A549 (cell line): ENCODE measurements around the gene OR4M1. TPM values are rescaled to one million over a fixed set of nuclear protein-coding genes. Genes with fewer than 3 reads are reported as not detected.
"Not testable (repeated sequence)": the region's sequence is repeated elsewhere in the genome, so short reads cannot be mapped to it uniquely, and the experiment has no call there.

ENCODE experiments used
- ATAC-seq, 2 experiments: fragments of 200-7000 bp in 1 of 2; fragments of >200 bp in 1 of 2; cut with Nextera tagmentation in 1 of 2; cut with Tn5 transposase in 1 of 2; 3 replicates each; pipeline versions ENCODE4 v1.8.0 to v1.9.1; 2018 to 2020; ENCODE audit warnings: mild to moderate bottlenecking in 1 of 2, moderate library complexity in 1 of 2
- CTCF ChIA-PET: fragments of 300-600 bp; sonication (Branson Sonifier 250); formaldehyde crosslinking; extraction: SDS; loops from one replicate; lab custom pipeline; 2021; ENCODE audit warnings: antibody characterized with exemption, inconsistent platforms; lab: Yijun Ruan, JAX
- POLR2A ChIA-PET: fragments of 350-600 bp; formaldehyde crosslinking; extraction: SDS; loops from one replicate; lab custom pipeline; 2021; ENCODE audit warnings: antibody characterized with exemption, inconsistent platforms; lab: Yijun Ruan, JAX
- DNase-seq, 2 experiments: peaks; one replicate each; pipeline versions ENCODE4 v3.0.0 to v3.0.0-alpha.2; 2011 to 2016; ENCODE audit warnings: low read depth in 1 of 2, low spot score in 1 of 2
- FAIRE-seq: peaks from 2 replicates; lab custom pipeline; 2011; peaks lifted over from hg19 to GRCh38; lab: Jason Lieb, UNC
- H3K27ac ChIP-seq, 2 experiments: fragments of >200 bp; sonication (Bioruptor Twin); formaldehyde crosslinking; 3 replicates each; pipeline ENCODE4 v1.5.1; 2016 to 2017
- H3K4me1 ChIP-seq: fragments of >200 bp; sonication (Bioruptor Twin); formaldehyde crosslinking; 3 replicates; pipeline ENCODE4 v1.6.1; 2016
- H3K4me2 ChIP-seq: fragments of >200 bp; sonication (Bioruptor Twin); formaldehyde crosslinking; 3 replicates; pipeline ENCODE4 v1.6.1; 2016
- H3K4me3 ChIP-seq: fragments of >200 bp; sonication (Bioruptor Twin); formaldehyde crosslinking; 3 replicates; pipeline ENCODE4 v1.5.1; 2016
- H3K9me3 ChIP-seq: fragments of >200 bp; sonication (Bioruptor Twin); formaldehyde crosslinking; 3 replicates; pipeline ENCODE4 v1.6.1; 2016
- BHLHE40 ChIP-seq: IDR thresholded peaks from 2 replicates; pipeline ENCODE4 v1.6.1; 2012; ENCODE audit warnings: low read depth, low read length, inconsistent platforms
- CBX2 ChIP-seq: fragments of 200-600 bp; sonication (generic); IDR thresholded peaks from 2 replicates; pipeline ENCODE4 v1.6.1; 2016; ENCODE audit warnings: low read depth, mild to moderate bottlenecking, borderline replicate concordance
- E2F6 ChIP-seq: IDR thresholded peaks from 2 replicates; pipeline ENCODE4 v1.6.1; 2012; ENCODE audit warnings: low read depth, borderline replicate concordance
- EHMT2 ChIP-seq: fragments of 200-600 bp; sonication (generic); IDR thresholded peaks from 2 replicates; pipeline ENCODE4 v1.6.1; 2016; ENCODE audit warnings: antibody characterized with exemption, low read depth, mild to moderate bottlenecking, moderate library complexity
- ELK1 ChIP-seq: fragments of 150-350 bp; IDR thresholded peaks from 2 replicates; pipeline ENCODE4 v1.6.1; 2014; ENCODE audit warnings: low read depth, mild to moderate bottlenecking, low read length
- FOSL2 ChIP-seq, 2 experiments: fragments of 450-650 bp in 1 of 2; fragments of >200 bp in 1 of 2; sonication (Bioruptor Twin) in 1 of 2; formaldehyde crosslinking; IDR thresholded peaks; 2 replicates each; pipeline versions ENCODE4 v1.5.0 to v1.6.1; 2016 to 2020; ENCODE audit warnings: mild to moderate bottlenecking in 1 of 2, moderate library complexity in 1 of 2
- HMGXB4 ChIP-seq: fragments of 250-450 bp; sonication (Bioruptor Pico); IDR thresholded peaks from 2 replicates; pipeline ENCODE4 v1.5.0; 2021; ENCODE audit warnings: mild to moderate bottlenecking, moderate library complexity, borderline replicate concordance
- HOXB13 ChIP-seq: fragments of 250-450 bp; sonication (Bioruptor Pico); IDR thresholded peaks from 2 replicates; pipeline ENCODE4 v1.5.0; 2020; ENCODE audit warnings: low read depth, mild to moderate bottlenecking, moderate library complexity
- KDM5A ChIP-seq: fragments of 200-600 bp; sonication (generic); IDR thresholded peaks from 2 replicates; pipeline ENCODE4 v1.6.1; 2016; ENCODE audit warnings: antibody characterized with exemption, mild to moderate bottlenecking
- MAFK ChIP-seq: fragments of 450-650 bp; IDR thresholded peaks from 2 replicates; pipeline ENCODE4 v1.6.1; 2014; ENCODE audit not compliant: partially characterized antibody
- MAX ChIP-seq: IDR thresholded peaks from 2 replicates; pipeline ENCODE4 v1.6.1; 2012
- MYC ChIP-seq: IDR thresholded peaks from 2 replicates; pipeline ENCODE4 v1.6.1; 2012; ENCODE audit warnings: mild to moderate bottlenecking, inconsistent platforms, low read length, improper control_type of control experiment, borderline replicate concordance
- NPAS2 ChIP-seq: fragments of 250-450 bp; sonication (Bioruptor Pico); IDR thresholded peaks from 2 replicates; pipeline ENCODE4 v1.8.0; 2022; ENCODE audit warnings: mild to moderate bottlenecking, moderate library complexity, borderline replicate concordance
- NR3C1 ChIP-seq: fragments of >200 bp; sonication (Bioruptor Twin); formaldehyde crosslinking; IDR thresholded peaks from 3 replicates; pipeline ENCODE4 v1.6.1; 2017
- POLR2AphosphoS2 ChIP-seq: conservative IDR thresholded peaks from 2 replicates; pipeline ENCODE4 v1.6.1; 2012; ENCODE audit warnings: low read length, improper control_type of control experiment, inconsistent platforms
- RARB ChIP-seq: fragments of 250-450 bp; sonication (Bioruptor Pico); IDR thresholded peaks from 2 replicates; pipeline ENCODE4 v1.8.0; 2021; ENCODE audit warnings: mild to moderate bottlenecking, moderate library complexity
- RCOR1 ChIP-seq: fragments of 150-350 bp; IDR thresholded peaks from 2 replicates; pipeline ENCODE4 v1.6.1; 2014; ENCODE audit warnings: antibody characterized with exemption, low read length, low read depth
- RFX5 ChIP-seq: fragments of 450-650 bp; IDR thresholded peaks from 2 replicates; pipeline ENCODE4 v1.7.1; 2014; ENCODE audit warnings: antibody characterized with exemption, mild to moderate bottlenecking, moderate library complexity
- USF2 ChIP-seq: fragments of 450-650 bp; IDR thresholded peaks from 2 replicates; pipeline ENCODE4 v1.6.1; 2014; ENCODE audit warnings: antibody characterized with exemption
- ZNF302 ChIP-seq: fragments of 250-450 bp; sonication (Bioruptor Pico); IDR thresholded peaks from 2 replicates; pipeline ENCODE4 v1.9.0; 2021; ENCODE audit warnings: inconsistent platforms, mild to moderate bottlenecking, moderate library complexity
- WGBS: methylation state at CpG from one replicate; pipeline ENCODE4 v1.1.6; 2017; ENCODE audit errors: missing lambda C conversion rate; 5-methylcytosine and 5-hydroxymethylcytosine counted together
- polyA plus RNA-seq, 4 experiments: library from polyadenylated mRNA; depleted of rRNA in 3 of 4; stranded (reverse); fragments of >200 nt; fragmentation: RNase III in 1 of 4; extraction: RNeasy Plus Mini Kit Qiagen cat#74134 plus additional on column Dnase treatment in 1 of 4; gene quantifications; 2 replicates in 3 of 4; 3 replicates in 1 of 4; pipeline ENCODE4 v1.2.3, GENCODE V29; 2011 to 2017

Gene OR4M1
- polyA plus RNA-seq, 2 of the 4 experiments (the other 2 are of a cell fraction) = not detected

- CTCF ChIA-PET = no interaction called here
- FAIRE-seq = no peak
- no peak for ATAC-seq
- Histone ChIP-seq H3K4me1 (no peaks in the 10 kb centered on the region), H3K4me3 (no peak overlapping the region), H3K27ac (no peak overlapping the region), H3K9me3 (no peaks in the 10 kb centered on the region), H3K4me2 (no peak overlapping the region)
- POLR2A ChIA-PET = no interaction called here
- 1% methylated on average over 2 of the region's 2 CpGs for WGBS
- DNase-seq = no peak
- TF ChIP-seq NR3C1 = no peak
- TF ChIP-seq MYC = no peak
- TF ChIP-seq POLR2AphosphoS2 = no peak
- TF ChIP-seq USF2 = no peak
- TF ChIP-seq RCOR1 = no peak
- no peak for TF ChIP-seq MAFK
- TF ChIP-seq FOSL2 (IDR thresholded peaks at IDR 0.05) = no peak
- TF ChIP-seq FOSL2 (CRISPR knock-in tag; IDR thresholded peaks at IDR 0.05) = no peak
- no peak for TF ChIP-seq RFX5
- no peak for TF ChIP-seq CBX2
- no peak for TF ChIP-seq KDM5A
- no peak for TF ChIP-seq E2F6
- TF ChIP-seq RARB (CRISPR knock-in tag) = no peak
- TF ChIP-seq NPAS2 (CRISPR knock-in tag) = no peak
- no peak for TF ChIP-seq HMGXB4
- TF ChIP-seq EHMT2 = no peak
- TF ChIP-seq ZNF302 (CRISPR knock-in tag) = no peak
- TF ChIP-seq MAX = no peak
- no peak for TF ChIP-seq ELK1
- no peak for TF ChIP-seq BHLHE40
- no peak for TF ChIP-seq HOXB13 (CRISPR knock-in tag)
Measured at GRCh38 chr14:19754172-19754571, 19.1 kb upstream of the OR4M1 start.

- DNase-seq, H3K4me1 ChIP-seq, H3K4me3 ChIP-seq, H3K9me3 ChIP-seq, POLR2A ChIA-PET, H3K27ac ChIP-seq, H3K4me2 ChIP-seq: not testable (repeated sequence)
- peak; percentile 92 for FAIRE-seq
- CTCF ChIA-PET = interaction anchor here (0.7 to 1.5 kb wide), 2 partner anchors 14 to 18 kb away, joined by 3 to 7 read pairs; no protein-coding TSS in a partner anchor
- 0% methylated on average over 3 of the region's 3 CpGs for WGBS
- peak; percentile 40 to 50; a peak in 4 of 6 replicates for ATAC-seq
Measured at GRCh38 chr14:19771491-19771890, 1.8 kb upstream of the OR4M1 start.
